Stomach (tissue), 9 donors: ENCODE results near the gene REG4. TPM values are rescaled to one million over a fixed set of nuclear protein-coding genes. Genes with fewer than 3 reads are reported as not detected.

Source experiments
- DNase-seq, 2 donors: peaks; one replicate each; pipeline versions ENCODE4 v3.0.0 to v3.0.0-alpha.2; 2013 to 2019
- H3K27ac ChIP-seq, 5 donors: fragments of 200-600 bp in 4 of 5; sonication (generic) in 4 of 5; one replicate each; pipeline ENCODE4 v1.5.1; 2013 to 2019; ENCODE audit warnings: mild to moderate bottlenecking in 1 of 5, moderate library complexity in 1 of 5
- H3K27me3 ChIP-seq, 3 donors: fragments of 200-600 bp; sonication (generic); one replicate each; pipeline ENCODE4 v1.5.1; 2017 to 2019; ENCODE audit warnings: mixed run types in 1 of 3
- H3K36me3 ChIP-seq, 4 donors: fragments of 200-600 bp; sonication (generic); 1 replicate in 3 of 4; 2 replicates in 1 of 4; pipeline ENCODE4 v1.5.1; 2016 to 2019
- H3K4me1 ChIP-seq, 4 donors: fragments of 200-600 bp; sonication (generic); one replicate each; pipeline ENCODE4 v1.5.1; 2016 to 2019
- H3K4me3 ChIP-seq, 4 donors: fragments of 200-600 bp; sonication (generic) in 3 of 4; one replicate each; pipeline ENCODE4 v1.5.1; 2016 to 2019; ENCODE audit warnings: mild to moderate bottlenecking in 1 of 4
- H3K9me3 ChIP-seq, 4 donors: fragments of 200-600 bp; sonication (generic); one replicate each; pipeline ENCODE4 v1.5.1; 2016 to 2019
- CTCF ChIP-seq, 7 experiments: fragments of 450-650 bp in 4 of 7; fragments of 200-600 bp in 3 of 7; sonication (generic) in 3 of 7; IDR thresholded peaks; one replicate each; pipeline ENCODE4 v1.5.1; 2016 to 2019; ENCODE audit warnings: antibody characterized with exemption in 7 of 7, control low read depth in 2 of 7, mild to moderate bottlenecking in 1 of 7
- EP300 ChIP-seq: sonication (generic); formaldehyde crosslinking; IDR thresholded peaks from one replicate; pipeline ENCODE4 v1.6.1; 2017; ENCODE audit warnings: antibody characterized with exemption
- POLR2A ChIP-seq, 4 donors: fragments of 450-650 bp; IDR thresholded peaks; one replicate each; pipeline ENCODE4 v1.6.1; 2016; ENCODE audit warnings: antibody characterized with exemption in 4 of 4, control low read depth in 2 of 4, mild to moderate bottlenecking in 1 of 4, moderate library complexity in 1 of 4
- POLR2AphosphoS5 ChIP-seq, 3 donors: sonication (generic); formaldehyde crosslinking; IDR thresholded peaks; one replicate each; pipeline ENCODE4 v1.6.1; 2016; ENCODE audit warnings: antibody characterized with exemption in 3 of 3
- WGBS, 5 donors: extraction: QIAGEN DNeasy Blood & Tissue Kit in 3 of 5; methylation state at CpG; one replicate each; pipeline versions ENCODE4 v1.1.5 to v1.1.7; 2013 to 2018; 5-methylcytosine and 5-hydroxymethylcytosine counted together
- intact Hi-C: fragments of 100-400 bp; cut with DNase I; formaldehyde crosslinking; loops from one replicate; pipeline ENCODE4 v1.15.1; 2023; ENCODE audit warnings: low total_unique reads
- polyA plus RNA-seq, 3 donors: library from polyadenylated mRNA; stranded (reverse); fragments of 200-250 nt; gene quantifications; one replicate each; pipeline ENCODE4 v1.2.3, GENCODE V29; 2013
- total RNA-seq, 5 donors: library from RNA; depleted of rRNA; stranded (reverse); fragments of >200 nt; gene quantifications; one replicate each; pipeline versions ENCODE4 v1.1.0 to v1.2.3, GENCODE V29; 2014 to 2016
- donor health status: healthy with polysubstance abuse.
- donor health status: Bipolar disorder and iron deficiency.
- donor health status: healthy.

Gene REG4
- total and polyA plus RNA-seq, 8 donors, result 0.18 to 9.2 (median 3.4) TPM; not detected in 4

GRCh38 chr1:119783354-119784185 is 27.7 kb downstream of the REG4 start:
- Histone ChIP-seq H3K27me3 (no peaks in the 10 kb centered on the region), H3K4me3 (no peak overlapping the region), H3K36me3 (no peaks in the 10 kb centered on the region), H3K27ac (peak overlapping the region in 2 of 5 donors; percentile 18 to 64), H3K9me3 (no peaks in the 10 kb centered on the region), H3K4me1 (peaks cover 13 to 65% (median 50%) of the 10 kb centered on the region in 4 donors)
- WGBS, 5 donors, result 72 to 76% (median 73%) methylated on average over 6 of the region's 6 CpGs
- TF ChIP-seq CTCF (IDR thresholded peaks at IDR 0.05) (no peak), POLR2AphosphoS5 (IDR thresholded peaks at IDR 0.05) (no peak), EP300 (no peak), POLR2A (IDR thresholded peaks at IDR 0.05) (no peak)
- DNase-seq, result peak in 1 of 2 donors; percentile 33
- intact Hi-C loops, result no loop called here

- DNase-seq, result peak in 1 of 2 donors; percentile 59
Observed at GRCh38 chr1:119782631-119783325, 28.5 kb downstream of the REG4 start.

GRCh38 chr1:119781434-119782210 is 29.6 kb downstream of the REG4 start:
- H3K9me3 ChIP-seq, result no peaks in the 10 kb centered on the region
- H3K36me3 ChIP-seq, result no peaks in the 10 kb centered on the region
- peaks cover 13 to 47% (median 42%) of the 10 kb centered on the region in 4 donors for H3K4me1 ChIP-seq
- H3K27me3 ChIP-seq, result no peaks in the 10 kb centered on the region
- H3K27ac ChIP-seq, result no peak overlapping the region
- DNase-seq, result no peak
- TF ChIP-seq EP300 (no peak), CTCF (IDR thresholded peaks at IDR 0.05) (no peak), POLR2A (IDR thresholded peaks at IDR 0.05) (no peak), POLR2AphosphoS5 (IDR thresholded peaks at IDR 0.05) (no peak)
- intact Hi-C loops, result no loop called here
- WGBS, 5 donors, result 84 to 92% (median 86%) methylated on average over 11 of the region's 11 CpGs
- H3K4me3 ChIP-seq, result no peak overlapping the region

More at GRCh38 chr1:119782631-119783325, 28.5 kb downstream of the REG4 start:
- peak overlapping the region in 1 of 5 donors; percentile 28 for H3K27ac ChIP-seq
- intact Hi-C loops, result no loop called here
- 48 to 65% (median 57%) methylated on average over 7 of the region's 7 CpGs for WGBS, 5 donors
- H3K4me3 ChIP-seq, result no peak overlapping the region
- H3K36me3 ChIP-seq, result no peaks in the 10 kb centered on the region
- no peaks in the 10 kb centered on the region for H3K9me3 ChIP-seq
- H3K4me1 ChIP-seq, result peaks cover 13 to 58% (median 47%) of the 10 kb centered on the region in 4 donors
- H3K27me3 ChIP-seq, result no peaks in the 10 kb centered on the region
- TF ChIP-seq CTCF (IDR thresholded peaks at IDR 0.05), result no peak
- no peak for TF ChIP-seq EP300
- TF ChIP-seq POLR2AphosphoS5 (IDR thresholded peaks at IDR 0.05), result no peak

- Histone ChIP-seq H3K27me3 (no peaks in the 10 kb centered on the region), H3K27ac (peak overlapping the region; percentile 32 to 90 (median 76)), H3K4me3 (peak overlapping the region in 1 of 4 donors; percentile 15), H3K36me3 (no peaks in the 10 kb centered on the region), H3K4me1 (peaks cover 13 to 48% (median 40%) of the 10 kb centered on the region in 4 donors), H3K9me3 (no peaks in the 10 kb centered on the region)
- peak; percentile 64 to 80 for DNase-seq
- TF ChIP-seq POLR2AphosphoS5 (IDR thresholded peaks at IDR 0.05), result peak; percentile 31 to 80 (median 77)
- no peak for TF ChIP-seq EP300
- intact Hi-C loops, result no loop called here
- WGBS, 5 donors, result 8 to 28% (median 10%) methylated on average over 5 of the region's 5 CpGs
Observed at GRCh38 chr1:119779869-119780356, 31.3 kb downstream of the REG4 start.
